Transverse colon (tissue), 3 donors: ENCODE results near the gene IRAK4.

Experiments
- CTCF ChIP-seq, 5 experiments: fragments of 200-600 bp in 3 of 5; fragments of 450-650 bp in 2 of 5; sonication (generic) in 3 of 5; IDR thresholded peaks; 1 replicate in 2 of 5; 2 replicates in 3 of 5; pipeline ENCODE4 v1.5.1; 2016 to 2017; ENCODE audit warnings: antibody characterized with exemption in 5 of 5, inconsistent platforms in 3 of 5, mild to moderate bottlenecking in 2 of 5, moderate library complexity in 1 of 5
- EP300 ChIP-seq: sonication (generic); formaldehyde crosslinking; IDR thresholded peaks from one replicate; pipeline ENCODE4 v1.6.1; 2017; ENCODE audit warnings: antibody characterized with exemption, low read depth
- POLR2A ChIP-seq: fragments of 450-650 bp; IDR thresholded peaks from one replicate; pipeline ENCODE4 v1.6.1; 2016; ENCODE audit warnings: antibody characterized with exemption, mild to moderate bottlenecking, moderate library complexity

DNA sequence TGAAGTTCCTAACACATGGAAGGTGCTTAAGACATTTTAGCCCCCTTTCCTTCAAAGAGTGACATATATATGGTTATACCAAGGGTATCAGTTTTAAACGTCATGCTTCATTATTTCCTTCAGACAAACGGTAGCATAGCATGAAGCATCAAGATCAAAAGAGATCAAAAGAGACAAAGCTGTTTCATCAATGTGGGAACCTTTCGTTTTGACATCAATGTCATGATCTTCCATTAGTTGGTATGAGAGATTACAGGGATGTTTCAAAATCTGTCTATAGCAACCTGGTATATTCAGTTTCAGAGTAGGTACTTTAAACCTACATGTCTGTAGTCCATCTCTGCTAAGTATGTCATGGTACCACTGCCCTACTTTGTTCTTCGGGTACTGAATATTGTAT is 28.5 kb upstream of the IRAK4 start:
- TF ChIP-seq CTCF (IDR thresholded peaks at IDR 0.05) (no peak), POLR2A (no peak), EP300 (no peak)
